CD4-positive, alpha-beta T cell (primary cell): Measurements from ENCODE around the gene RAB14. TPM values are rescaled to one million over a fixed set of nuclear protein-coding genes. Genes with fewer than 3 reads are reported as not detected.

Source experiments
- ATAC-seq: fragments of 200-7000 bp; cut with Tn5 transposase; one replicate; pipeline ENCODE4 v1.10.0; 2022; ENCODE audit warnings: mild to moderate bottlenecking; ENCODE audit not compliant: poor library complexity
- CTCF ChIA-PET: fragments of 350-600 bp; sonication (Branson Sonifier 250); formaldehyde crosslinking; loops from one replicate; lab custom pipeline; 2021; ENCODE audit warnings: antibody characterized with exemption, inconsistent platforms; lab: Charles Lee
- POLR2A ChIA-PET: fragments of 350-600 bp; sonication (Branson Sonifier 250); formaldehyde crosslinking; loops from one replicate; lab custom pipeline; 2021; ENCODE audit warnings: antibody characterized with exemption, inconsistent platforms; lab: Charles Lee
- DNase-seq, 14 experiments: peaks; one replicate each; pipeline ENCODE4 v3.0.0-alpha.2; 2013 to 2020; ENCODE audit warnings: mixed read lengths in 2 of 14
- H3K27ac ChIP-seq, 2 donors: one replicate each; pipeline versions ENCODE4 v1.5.1 to v1.7.0; 2013; ENCODE audit warnings: low read length in 2 of 2, low read depth in 1 of 2, mild to moderate bottlenecking in 1 of 2
- H3K27me3 ChIP-seq, 2 experiments: 1 replicate in 1 of 2; 2 replicates in 1 of 2; pipeline versions ENCODE4 v1.6.1 to v1.7.0; 2013; ENCODE audit warnings: low read length in 2 of 2, control low read depth in 1 of 2, mild to moderate bottlenecking in 1 of 2, moderate library complexity in 1 of 2; ENCODE audit not compliant: insufficient read depth in 2 of 2, control insufficient read depth in 1 of 2
- H3K36me3 ChIP-seq: one replicate; pipeline ENCODE4 v1.6.1; 2013; ENCODE audit warnings: low read length, control low read depth; ENCODE audit not compliant: insufficient read depth
- H3K4me1 ChIP-seq: one replicate; pipeline ENCODE4 v1.6.1; 2013; ENCODE audit warnings: low read length, control low read depth; ENCODE audit not compliant: insufficient read depth
- H3K4me3 ChIP-seq: one replicate; pipeline ENCODE4 v1.5.1; 2013; ENCODE audit warnings: mild to moderate bottlenecking, low read length, moderate library complexity
- H3K9me3 ChIP-seq, 2 experiments: 1 replicate in 1 of 2; 2 replicates in 1 of 2; pipeline versions ENCODE4 v1.6.1 to v1.7.0; 2013; ENCODE audit warnings: low read length in 2 of 2, mild to moderate bottlenecking in 2 of 2, control low read depth in 1 of 2, moderate library complexity in 1 of 2; ENCODE audit not compliant: control insufficient read depth in 1 of 2, insufficient read depth in 1 of 2
- H3K27ac Mint-ChIP-seq: one replicate; pipeline ENCODE4 v1.8.0; 2020; ENCODE audit warnings: mixed read lengths
- H3K27me3 Mint-ChIP-seq: one replicate; pipeline ENCODE4 v1.8.0; 2021; ENCODE audit warnings: mixed read lengths
- H3K36me3 Mint-ChIP-seq: one replicate; pipeline ENCODE4 v1.8.0; 2021; ENCODE audit warnings: low read depth, mixed read lengths
- H3K4me1 Mint-ChIP-seq: one replicate; pipeline ENCODE4 v1.8.0; 2021; ENCODE audit warnings: low read depth, mixed read lengths
- H3K4me3 Mint-ChIP-seq: one replicate; pipeline ENCODE4 v1.8.0; 2020; ENCODE audit warnings: mild to moderate bottlenecking, mixed read lengths
- H3K9me3 Mint-ChIP-seq: one replicate; pipeline ENCODE4 v1.8.0; 2020; ENCODE audit warnings: mixed read lengths
- CTCF ChIP-seq: fragments of 200-600 bp; IDR thresholded peaks from one replicate; pipeline ENCODE4 v1.8.0; 2022; ENCODE audit warnings: antibody characterized with exemption, mild to moderate bottlenecking
- intact Hi-C, 2 experiments: fragments of 100-400 bp; cut with DNase I in 1 of 2; cut with micrococcal nuclease in 1 of 2; formaldehyde crosslinking; loops; one replicate each; pipeline versions ENCODE4 v1.15.1 to v1.9.0; 2023 to 2025; cut with DNase I, micrococcal nuclease
- total RNA-seq, 174 experiments: library from RNA in 2 of 174; stranded (reverse) in 2 of 174; gene quantifications; one replicate each; pipeline ENCODE4 v1.2.3 and lab custom pipeline; 2021 to 2026

RAB14 gene
- total RNA-seq, 2 experiments from 2014 or later, result 57.4 to 58.2 TPM

GRCh38 chr9:121160025-121160424 is 41.6 kb downstream of the RAB14 start:
- no peak overlapping the region for H3K27ac ChIP-seq
- ChIA-PET POLR2A (interaction anchor here (1.7 kb wide), 1 partner anchor 39 kb away, joined by 4 read pairs; no protein-coding TSS in a partner anchor), CTCF (no interaction called here)
- H3K36me3 ChIP-seq, result peaks cover 84% of the 10 kb centered on the region
- H3K27me3 ChIP-seq, result no peaks in the 10 kb centered on the region
- H3K4me3 Mint-ChIP-seq, result no peak overlapping the region
- intact Hi-C loops, result no loop called here
- peaks cover 14% of the 10 kb centered on the region for H3K4me1 Mint-ChIP-seq
- H3K4me3 ChIP-seq, result no peak overlapping the region
- no peak for DNase-seq
- TF ChIP-seq CTCF, result no peak
- H3K36me3 Mint-ChIP-seq, result peaks cover 87% of the 10 kb centered on the region
- H3K9me3 ChIP-seq, result no peaks in the 10 kb centered on the region
- H3K27ac Mint-ChIP-seq, result peak overlapping the region; percentile 55
- no peaks in the 10 kb centered on the region for H3K4me1 ChIP-seq
- H3K27me3 Mint-ChIP-seq, result no peaks in the 10 kb centered on the region
- no peaks in the 10 kb centered on the region for H3K9me3 Mint-ChIP-seq
- ATAC-seq, result no peak

GRCh38 chr9:121157939-121158338 is 43.7 kb downstream of the RAB14 start:
- TF ChIP-seq CTCF, result no peak
- Mint-ChIP-seq H3K4me3 (no peak overlapping the region), H3K36me3 (peaks cover 88% of the 10 kb centered on the region), H3K9me3 (no peaks in the 10 kb centered on the region), H3K27me3 (no peaks in the 10 kb centered on the region), H3K4me1 (peaks cover 18% of the 10 kb centered on the region), H3K27ac (peak overlapping the region; percentile 44)
- Histone ChIP-seq H3K4me3 (no peak overlapping the region), H3K9me3 (no peaks in the 10 kb centered on the region), H3K4me1 (no peaks in the 10 kb centered on the region), H3K36me3 (peaks cover 91% of the 10 kb centered on the region), H3K27me3 (no peaks in the 10 kb centered on the region), H3K27ac (no peak overlapping the region)
- CTCF ChIA-PET, result interaction anchor here (0.7 kb wide), 1 partner anchor 43 kb away, joined by 3 read pairs; no protein-coding TSS in a partner anchor
- ATAC-seq (no peak), DNase-seq (no peak)
- POLR2A ChIA-PET, result interaction anchor here (1.2 kb wide), 1 partner anchor 36 kb away, joined by 3 read pairs; no protein-coding TSS in a partner anchor
- intact Hi-C loops, result loop anchor here in 1 of 2 experiments (2.0 kb wide), 1 partner anchor 15 kb away; no protein-coding TSS in a partner anchor

GRCh38 chr9:121156263-121156731 is 45.4 kb downstream of the RAB14 start:
- no peaks in the 10 kb centered on the region for H3K9me3 Mint-ChIP-seq
- Histone ChIP-seq H3K9me3 (no peaks in the 10 kb centered on the region), H3K4me3 (no peak overlapping the region), H3K27ac (no peak overlapping the region), H3K27me3 (no peaks in the 10 kb centered on the region), H3K4me1 (no peaks in the 10 kb centered on the region), H3K36me3 (peaks cover 90% of the 10 kb centered on the region)
- peaks cover 94% of the 10 kb centered on the region for H3K36me3 Mint-ChIP-seq
- H3K27me3 Mint-ChIP-seq, result no peaks in the 10 kb centered on the region
- intact Hi-C loops, result loop anchor here in 1 of 2 experiments (2.0 kb wide), 1 partner anchor 17 kb away; no protein-coding TSS in a partner anchor
- TF ChIP-seq CTCF, result no peak
- H3K4me3 Mint-ChIP-seq, result no peak overlapping the region
- DNase-seq (peak in 3 of 14 experiments; percentile 16 to 50 (median 21)), ATAC-seq (peak; percentile 48)
- POLR2A ChIA-PET, result interaction anchor here (0.8 to 1.0 kb wide), 3 partner anchors 23 to 35 kb away, joined by 3 to 4 read pairs (median 4); no protein-coding TSS in a partner anchor
- peaks cover 28% of the 10 kb centered on the region for H3K4me1 Mint-ChIP-seq
- peak overlapping the region; percentile 74 for H3K27ac Mint-ChIP-seq
- CTCF ChIA-PET, result interaction anchor here (1.1 kb wide), 1 partner anchor 13 kb away, joined by 5 read pairs; no protein-coding TSS in a partner anchor
